K562 treated with DMSO at 1 percent for 24 hours (cell line): Measurements from ENCODE around the gene ZNF468. TPM values are rescaled to one million over a fixed set of nuclear protein-coding genes. Genes with fewer than 3 reads are reported as not detected.

ENCODE experiments used
- total RNA-seq: library from RNA; unstranded; fragments of 300-600 nt; gene quantifications from 2 replicates; pipeline ENCODE4 v1.2.3, GENCODE V29; 2022; ENCODE audit warnings: low read depth; ENCODE audit not compliant: insufficient read depth

ZNF468 gene
- total RNA-seq, result 12.5 and 12.7 TPM in 2 replicates

DNA sequence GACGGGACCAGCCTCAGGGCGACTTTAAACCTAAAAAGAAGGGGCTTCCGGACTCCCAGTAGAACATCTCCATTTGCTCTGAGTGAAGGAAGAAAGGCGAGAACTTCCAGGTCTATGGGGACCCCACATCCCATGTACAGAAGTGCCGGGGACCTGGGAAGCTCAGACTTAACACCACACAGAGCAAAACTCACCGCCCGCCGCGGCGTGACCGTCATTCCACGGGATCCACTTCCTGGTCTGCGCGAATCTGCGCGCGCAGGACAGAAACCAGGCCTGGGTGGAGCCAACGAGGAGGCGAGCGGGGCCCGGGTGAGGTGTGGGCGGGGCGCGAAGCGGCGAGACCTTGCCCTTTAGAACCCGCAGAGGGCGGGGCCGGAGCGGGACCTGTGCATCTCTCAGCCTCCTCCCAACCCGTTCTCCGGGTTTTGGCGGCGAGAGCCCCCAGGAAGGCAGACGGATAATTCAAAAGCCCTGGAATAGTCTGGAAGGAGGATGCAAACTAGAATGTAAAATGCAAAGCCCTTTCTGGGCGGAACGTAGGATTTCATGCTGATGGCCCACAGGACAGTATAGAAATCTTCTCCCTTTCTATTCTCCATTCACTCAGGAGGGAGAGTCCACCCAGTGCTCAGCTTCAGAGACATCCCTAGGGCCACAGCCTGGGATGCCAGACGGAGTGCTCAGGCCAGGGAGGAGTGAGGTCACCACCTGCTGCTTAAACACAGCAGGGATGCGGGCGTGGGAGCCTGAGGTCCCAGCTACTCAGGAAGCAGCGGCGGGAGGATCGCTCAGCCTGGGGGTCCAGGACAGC is at the start of gene ZNF468:
Gene ZNF468 (minus strand): TSS at position 242 of the 814 bp plus-strand sequence. CDS start 3,347 bp downstream, outside the sequence.

DNA sequence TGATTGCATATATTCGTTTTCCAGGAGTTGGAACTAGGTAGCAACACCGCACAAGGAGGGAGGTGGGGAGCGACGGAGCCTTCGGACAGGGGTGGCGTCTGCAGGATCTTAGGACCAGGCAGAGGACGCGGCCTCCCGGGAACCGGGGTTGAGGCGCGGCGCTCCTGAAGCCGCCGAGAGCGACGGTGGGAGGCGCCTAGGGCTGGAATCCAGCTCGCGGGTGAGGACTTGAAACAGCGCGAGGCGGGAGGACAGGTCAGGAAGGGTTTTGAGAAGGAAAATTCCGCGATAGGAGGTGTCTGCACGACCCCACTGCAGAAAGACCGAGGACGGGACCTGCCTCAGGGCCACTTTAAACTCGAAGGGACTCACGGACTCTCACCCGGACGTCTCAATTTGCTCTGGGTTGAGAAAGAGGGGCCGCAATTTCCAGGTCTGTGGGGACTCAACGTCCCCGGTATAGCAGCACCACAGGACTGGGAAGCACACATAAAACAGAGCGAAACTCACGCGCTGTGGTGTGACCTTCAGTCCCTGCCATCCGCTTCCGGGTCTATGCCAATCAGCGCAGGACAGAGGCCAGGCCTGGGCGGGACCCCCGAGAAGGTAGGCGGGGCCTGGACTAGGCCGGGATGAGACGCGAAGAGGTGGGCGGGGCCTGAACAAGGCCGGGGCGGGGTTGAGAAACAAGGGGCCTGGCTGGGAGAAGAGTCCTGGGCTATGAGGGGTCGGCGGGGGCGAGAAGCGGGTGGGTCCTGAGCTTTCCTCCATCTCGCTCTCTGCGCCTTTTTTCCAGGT is 39.9 kb upstream of the ZNF468 start, which contains the start of gene ZNF320:
Gene ZNF320 (minus strand): TSS at position 498 of the 798 bp plus-strand sequence. CDS start 7,380 bp downstream, outside the sequence.

DNA sequence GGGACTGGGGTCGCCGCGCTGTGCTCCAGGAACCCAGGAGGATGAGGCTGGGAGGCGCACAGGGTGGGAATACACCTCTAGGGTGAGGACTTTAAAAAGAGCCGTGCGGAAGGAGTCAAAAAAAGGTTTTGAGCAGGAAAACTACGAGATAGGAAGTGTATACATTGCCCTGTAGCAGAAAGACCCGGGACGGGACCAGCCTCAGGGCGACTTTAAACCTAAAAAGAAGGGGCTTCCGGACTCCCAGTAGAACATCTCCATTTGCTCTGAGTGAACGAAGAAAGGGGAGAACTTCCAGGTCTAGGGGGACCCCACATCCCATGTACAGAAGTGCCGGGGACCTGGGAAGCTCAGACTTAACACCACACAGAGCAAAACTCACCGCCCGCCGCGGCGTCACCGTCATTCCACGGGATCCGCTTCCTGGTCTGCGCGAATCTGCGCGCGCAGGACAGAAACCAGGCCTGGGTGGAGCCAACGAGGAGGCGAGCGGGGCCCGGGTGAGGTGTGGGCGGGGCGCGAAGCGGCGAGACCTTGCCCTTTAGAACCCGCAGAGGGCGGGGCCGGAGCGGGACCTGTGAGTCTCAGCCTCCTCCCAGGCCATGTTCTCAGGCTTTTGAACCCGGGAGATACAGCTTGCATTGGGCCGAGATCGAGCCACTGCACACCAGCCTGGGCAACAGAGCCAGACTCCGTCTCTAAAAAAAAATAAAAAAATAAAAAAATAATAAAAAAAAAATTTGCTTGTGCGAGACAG is 36.0 kb downstream of the ZNF468 start, which contains the start of gene ZNF28:
Gene ZNF28 (minus strand): TSS at position 430 of the 757 bp plus-strand sequence. CDS start 3,675 bp downstream, outside the sequence.

Other genes starting within 250 kb of the ZNF468 start
- 17.7 and 21.4 TPM in 2 replicates for gene ZNF83, start 219.3 kb downstream of the ZNF468 start, total RNA-seq
- 4.6 and 16.6 TPM in 2 replicates for gene ZNF611, start 122.6 kb downstream of the ZNF468 start, total RNA-seq
- 5.3 and 6.8 TPM in 2 replicates for gene ZNF600, start 70.8 kb downstream of the ZNF468 start, total RNA-seq
- 6.5 and 8.4 TPM in 2 replicates for gene ZNF28, start 36.0 kb downstream of the ZNF468 start, total RNA-seq
- 3.8 and 4.9 TPM in 2 replicates for gene ZNF320, start 40.0 kb upstream of the ZNF468 start, total RNA-seq
- 3.5 and 5.4 TPM in 2 replicates for gene ZNF888, start 65.8 kb upstream of the ZNF468 start, total RNA-seq
- gene ZNF816, start 105.3 kb upstream of the ZNF468 start, total RNA-seq, result 8.3 and 10.2 TPM in 2 replicates
- gene ERVV-1, start 156.3 kb upstream of the ZNF468 start, total RNA-seq, result not detected in 2 replicates
- 0.43 and 0.64 TPM in 2 replicates for gene ERVV-2, start 187.1 kb upstream of the ZNF468 start, total RNA-seq
- 10.6 and 12.2 TPM in 2 replicates for gene ZNF160, start 245.8 kb upstream of the ZNF468 start, total RNA-seq